ENCODE data around the gene FOXK1.

DNA sequence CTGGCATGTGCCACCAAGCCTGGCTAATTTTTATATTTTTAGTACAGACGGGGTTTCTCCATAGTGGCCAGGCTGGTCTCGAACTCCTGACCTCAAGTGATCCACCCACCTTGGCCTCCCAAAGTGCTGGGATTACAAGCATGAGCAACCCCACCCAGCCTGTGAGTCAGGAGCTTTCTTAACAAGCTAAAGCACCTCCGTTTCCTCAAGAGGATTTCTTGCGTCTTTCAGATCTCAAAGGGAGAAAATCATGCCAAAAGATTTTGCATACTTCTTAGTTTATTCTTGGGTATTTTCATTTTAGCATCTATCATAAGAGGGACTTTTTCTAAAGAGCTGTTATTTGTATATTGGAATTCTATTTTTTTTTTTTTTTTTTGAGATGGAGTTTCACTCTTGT lies 47.9 kb upstream of the FOXK1 start:
- TF ChIP-seq, protein P1, sequence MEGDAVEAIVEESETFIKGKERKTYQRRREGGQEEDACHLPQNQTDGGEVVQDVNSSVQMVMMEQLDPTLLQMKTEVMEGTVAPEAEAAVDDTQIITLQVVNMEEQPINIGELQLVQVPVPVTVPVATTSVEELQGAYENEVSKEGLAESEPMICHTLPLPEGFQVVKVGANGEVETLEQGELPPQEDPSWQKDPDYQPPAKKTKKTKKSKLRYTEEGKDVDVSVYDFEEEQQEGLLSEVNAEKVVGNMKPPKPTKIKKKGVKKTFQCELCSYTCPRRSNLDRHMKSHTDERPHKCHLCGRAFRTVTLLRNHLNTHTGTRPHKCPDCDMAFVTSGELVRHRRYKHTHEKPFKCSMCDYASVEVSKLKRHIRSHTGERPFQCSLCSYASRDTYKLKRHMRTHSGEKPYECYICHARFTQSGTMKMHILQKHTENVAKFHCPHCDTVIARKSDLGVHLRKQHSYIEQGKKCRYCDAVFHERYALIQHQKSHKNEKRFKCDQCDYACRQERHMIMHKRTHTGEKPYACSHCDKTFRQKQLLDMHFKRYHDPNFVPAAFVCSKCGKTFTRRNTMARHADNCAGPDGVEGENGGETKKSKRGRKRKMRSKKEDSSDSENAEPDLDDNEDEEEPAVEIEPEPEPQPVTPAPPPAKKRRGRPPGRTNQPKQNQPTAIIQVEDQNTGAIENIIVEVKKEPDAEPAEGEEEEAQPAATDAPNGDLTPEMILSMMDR (IDR thresholded peaks at IDR 0.05) = no peak
- no peak for TF ChIP-seq POLR2A (IDR thresholded peaks at IDR 0.05)
- no peak for TF ChIP-seq EP300 (IDR thresholded peaks at IDR 0.05)
- TF ChIP-seq POLR2AphosphoS5 (IDR thresholded peaks at IDR 0.05) = no peak

Measured in sigmoid colon (tissue), 4 donors.